ENCODE results near the gene ZBTB8A. TPM values are rescaled to one million over a fixed set of nuclear protein-coding genes. Genes with fewer than 3 reads are reported as not detected.

ZBTB8A gene
- total RNA-seq, 1 donor from 2014 or later, result 10.1 TPM

- H3K4me3 ChIP-seq, result no peak overlapping the region
- H3K27ac ChIP-seq, result no peak overlapping the region
- H3K9me3 ChIP-seq, result no peaks in the 10 kb centered on the region
- peaks cover under 1% of the 10 kb centered on the region for H3K4me1 ChIP-seq
- intact Hi-C loops (cut with DNase I), result no loop called here
- TF ChIP-seq POLR2AphosphoS5 (IDR thresholded peaks at IDR 0.05; ENCODE audit: insufficient read depth in 1 of 2, low read depth in 1 of 2) (no peak), CTCF (IDR thresholded peaks at IDR 0.05) (no peak), POLR2A (IDR thresholded peaks at IDR 0.05) (no peak)
- no peaks in the 10 kb centered on the region for H3K27me3 ChIP-seq
- DNase-seq (ENCODE audit: extremely low spot score in 2 of 2), result no peak
- no peaks in the 10 kb centered on the region for H3K36me3 ChIP-seq
These were observed 67.5 kb downstream of the ZBTB8A start for GRCh38 chr1:32606565-32607371.

- Histone ChIP-seq H3K36me3 (no peaks in the 10 kb centered on the region), H3K27ac (no peak overlapping the region), H3K27me3 (no peaks in the 10 kb centered on the region), H3K4me1 (peaks cover 12% of the 10 kb centered on the region), H3K4me3 (no peak overlapping the region), H3K9me3 (no peaks in the 10 kb centered on the region)
- TF ChIP-seq POLR2AphosphoS5 (IDR thresholded peaks at IDR 0.05; ENCODE audit: insufficient read depth in 1 of 2, low read depth in 1 of 2) (no peak), CTCF (IDR thresholded peaks at IDR 0.05) (no peak), POLR2A (IDR thresholded peaks at IDR 0.05) (no peak)
- no peak for DNase-seq (ENCODE audit: extremely low spot score in 2 of 2)
- intact Hi-C loops (cut with DNase I), result no loop called here
These were observed 70.0 kb downstream of the ZBTB8A start for GRCh38 chr1:32609180-32609579.

GRCh38 chr1:32611859-32612188 lies 72.6 kb downstream of the ZBTB8A start:
- Histone ChIP-seq H3K36me3 (no peaks in the 10 kb centered on the region), H3K9me3 (no peaks in the 10 kb centered on the region), H3K4me1 (peaks cover 12% of the 10 kb centered on the region), H3K27me3 (no peaks in the 10 kb centered on the region), H3K4me3 (peak overlapping the region; percentile 41 to 45), H3K27ac (no peak overlapping the region)
- DNase-seq (ENCODE audit: extremely low spot score in 2 of 2), result no peak
- TF ChIP-seq CTCF (IDR thresholded peaks at IDR 0.05) (no peak), POLR2A (IDR thresholded peaks at IDR 0.05) (no peak), POLR2AphosphoS5 (IDR thresholded peaks at IDR 0.05; ENCODE audit: insufficient read depth in 1 of 2, low read depth in 1 of 2) (no peak)
- intact Hi-C loops (cut with DNase I), result no loop called here

- Histone ChIP-seq H3K9me3 (no peaks in the 10 kb centered on the region), H3K27me3 (no peaks in the 10 kb centered on the region), H3K4me3 (peak overlapping the region; percentile 41 to 45), H3K27ac (no peak overlapping the region), H3K4me1 (peaks cover 12% of the 10 kb centered on the region), H3K36me3 (no peaks in the 10 kb centered on the region)
- no peak for DNase-seq (ENCODE audit: extremely low spot score in 2 of 2)
- TF ChIP-seq CTCF (IDR thresholded peaks at IDR 0.05) (peak in 1 of 3 experiments; percentile 5), POLR2AphosphoS5 (IDR thresholded peaks at IDR 0.05; ENCODE audit: insufficient read depth in 1 of 2, low read depth in 1 of 2) (peak in 1 of 2 donors; percentile 52), POLR2A (IDR thresholded peaks at IDR 0.05) (no peak)
- intact Hi-C loops (cut with DNase I), result no loop called here
These were observed 73.1 kb downstream of the ZBTB8A start for GRCh38 chr1:32612189-32612881.

- H3K36me3 ChIP-seq, result no peaks in the 10 kb centered on the region
- H3K9me3 ChIP-seq, result no peaks in the 10 kb centered on the region
- intact Hi-C loops (cut with DNase I), result no loop called here
- DNase-seq (ENCODE audit: extremely low spot score in 2 of 2), result no peak
- no peak for TF ChIP-seq CTCF (IDR thresholded peaks at IDR 0.05)
- no peak for TF ChIP-seq POLR2A (IDR thresholded peaks at IDR 0.05)
- no peak for TF ChIP-seq POLR2AphosphoS5 (IDR thresholded peaks at IDR 0.05; ENCODE audit: insufficient read depth in 1 of 2, low read depth in 1 of 2)
- no peak overlapping the region for H3K27ac ChIP-seq
- H3K4me3 ChIP-seq, result no peak overlapping the region
- peaks cover 12% of the 10 kb centered on the region for H3K4me1 ChIP-seq
- no peaks in the 10 kb centered on the region for H3K27me3 ChIP-seq
These were observed 74.2 kb downstream of the ZBTB8A start for GRCh38 chr1:32613472-32613871.

Measured in vagina (tissue), 2 donors.